SJCRH30 (cell line): ENCODE measurements around the gene CLEC4F. TPM values are rescaled to one million over a fixed set of nuclear protein-coding genes. Genes with fewer than 3 reads are reported as not detected.

Source experiments
- DNase-seq, 2 experiments: peaks; one replicate each; pipeline ENCODE4 v3.0.0-alpha.2; 2015 to 2020
- H3K27ac ChIP-seq: fragments of 250-450 bp; sonication (Bioruptor Pico); 2 replicates; pipeline ENCODE4 v1.5.1; 2020; ENCODE audit warnings: mild to moderate bottlenecking, moderate library complexity
- H3K27me3 ChIP-seq: fragments of 250-450 bp; sonication (Bioruptor Pico); 2 replicates; pipeline ENCODE4 v1.5.1; 2020; ENCODE audit warnings: mild to moderate bottlenecking, moderate library complexity
- H3K36me3 ChIP-seq: fragments of 250-450 bp; sonication (Bioruptor Pico); 2 replicates; pipeline ENCODE4 v1.5.1; 2020; ENCODE audit warnings: mild to moderate bottlenecking, moderate library complexity
- H3K4me1 ChIP-seq: fragments of 250-450 bp; sonication (Bioruptor Pico); 2 replicates; pipeline ENCODE4 v1.5.1; 2020; ENCODE audit warnings: mild to moderate bottlenecking, moderate library complexity
- H3K4me3 ChIP-seq: fragments of 250-450 bp; sonication (Bioruptor Pico); 2 replicates; pipeline ENCODE4 v1.5.1; 2020; ENCODE audit warnings: mild to moderate bottlenecking, moderate library complexity
- H3K9me3 ChIP-seq: fragments of 250-450 bp; sonication (Bioruptor Pico); replicated peaks from 2 replicates; pipeline ENCODE4 v1.5.1; 2020; ENCODE audit warnings: mild to moderate bottlenecking, moderate library complexity
- total RNA-seq: library from RNA; depleted of rRNA; stranded (reverse); fragments of >200 nt; shearing (Covaris generic); gene quantifications from 2 replicates; pipeline ENCODE4 v1.2.3, GENCODE V29; 2014

Gene CLEC4F
- total RNA-seq, 1 experiment from 2014 or later, result not detected

GRCh38 chr2:70784320-70784719 is 36.1 kb downstream of the CLEC4F start:
- H3K27me3 ChIP-seq, result no peaks in the 10 kb centered on the region; the same call in 1 of the 2 replicates

GRCh38 chr2:70779911-70780545 is 40.4 kb downstream of the CLEC4F start:
- Histone ChIP-seq H3K4me1 (peaks cover 5% of the 10 kb centered on the region), H3K27ac (no peak overlapping the region), H3K4me3 (no peak overlapping the region), H3K9me3 (no peaks in the 10 kb centered on the region), H3K27me3 (no peaks in the 10 kb centered on the region), H3K36me3 (no peaks in the 10 kb centered on the region)
- DNase-seq, result no peak

More at GRCh38 chr2:70784320-70784719, 36.1 kb downstream of the CLEC4F start:
- Histone ChIP-seq H3K4me3 (no peak overlapping the region), H3K4me1 (peaks cover 9% of the 10 kb centered on the region), H3K9me3 (no peaks in the 10 kb centered on the region), H3K36me3 (no peaks in the 10 kb centered on the region), H3K27ac (no peak overlapping the region)
- no peak for DNase-seq

- H3K4me1 ChIP-seq, result peaks cover 4% of the 10 kb centered on the region
- H3K36me3 ChIP-seq, result no peaks in the 10 kb centered on the region
- H3K27ac ChIP-seq, result no peak overlapping the region
- H3K27me3 ChIP-seq, result no peaks in the 10 kb centered on the region
- no peak for DNase-seq
- H3K4me3 ChIP-seq, result no peak overlapping the region
- no peaks in the 10 kb centered on the region for H3K9me3 ChIP-seq
Observed at GRCh38 chr2:70779491-70779890, 40.9 kb downstream of the CLEC4F start.

- DNase-seq, result no peak
- Histone ChIP-seq H3K4me3 (no peak overlapping the region), H3K27ac (no peak overlapping the region), H3K4me1 (peaks cover 2% of the 10 kb centered on the region; the same call in 1 of the 2 replicates), H3K27me3 (no peaks in the 10 kb centered on the region), H3K9me3 (no peaks in the 10 kb centered on the region), H3K36me3 (no peaks in the 10 kb centered on the region)
Observed at GRCh38 chr2:70778676-70779075, 41.7 kb downstream of the CLEC4F start.

- Histone ChIP-seq H3K27ac (no peak overlapping the region), H3K4me1 (peaks cover 2% of the 10 kb centered on the region; the same call in 1 of the 2 replicates), H3K27me3 (0 out of 2 replicates have a peak, but pooled peaks cover 3% of the 10 kb centered on the region), H3K9me3 (no peaks in the 10 kb centered on the region), H3K4me3 (no peak overlapping the region), H3K36me3 (no peaks in the 10 kb centered on the region)
- no peak for DNase-seq
Observed at GRCh38 chr2:70777450-70777849, 42.9 kb downstream of the CLEC4F start.

GRCh38 chr2:70776266-70776665 is 44.1 kb downstream of the CLEC4F start:
- Histone ChIP-seq H3K36me3 (no peaks in the 10 kb centered on the region), H3K27ac (no peak overlapping the region), H3K9me3 (no peaks in the 10 kb centered on the region), H3K27me3 (peaks cover 8% of the 10 kb centered on the region), H3K4me3 (no peak overlapping the region), H3K4me1 (no peaks in the 10 kb centered on the region)
- DNase-seq, result no peak

- H3K9me3 ChIP-seq, result no peaks in the 10 kb centered on the region
- no peak for DNase-seq
- no peak overlapping the region for H3K4me3 ChIP-seq
- H3K27me3 ChIP-seq, result peaks cover 14% of the 10 kb centered on the region
- H3K27ac ChIP-seq, result no peak overlapping the region
- no peaks in the 10 kb centered on the region for H3K4me1 ChIP-seq
- no peaks in the 10 kb centered on the region for H3K36me3 ChIP-seq
Observed at GRCh38 chr2:70775141-70775540, 45.3 kb downstream of the CLEC4F start.

- Histone ChIP-seq H3K27ac (no peak overlapping the region), H3K9me3 (no peaks in the 10 kb centered on the region), H3K36me3 (no peaks in the 10 kb centered on the region; the same call in 1 of the 2 replicates), H3K27me3 (peaks cover 20% of the 10 kb centered on the region), H3K4me1 (no peaks in the 10 kb centered on the region), H3K4me3 (no peak overlapping the region)
- no peak for DNase-seq
Observed at GRCh38 chr2:70772486-70773155, 47.8 kb downstream of the CLEC4F start.

GRCh38 chr2:70771446-70771845 is 49.0 kb downstream of the CLEC4F start:
- H3K27me3 ChIP-seq, result peaks cover 28% of the 10 kb centered on the region
- no peak overlapping the region for H3K27ac ChIP-seq
- H3K9me3 ChIP-seq, result no peaks in the 10 kb centered on the region
- no peak overlapping the region for H3K4me3 ChIP-seq
- H3K4me1 ChIP-seq, result no peaks in the 10 kb centered on the region
- H3K36me3 ChIP-seq, result no peaks in the 10 kb centered on the region; the same call in 1 of the 2 replicates
- DNase-seq, result no peak

- DNase-seq, result no peak
- Histone ChIP-seq H3K4me1 (no peaks in the 10 kb centered on the region), H3K27me3 (peaks cover 35% of the 10 kb centered on the region)
Observed at GRCh38 chr2:70769450-70769849, 50.9 kb downstream of the CLEC4F start.

GRCh38 chr2:70768590-70769085 is 51.8 kb downstream of the CLEC4F start:
- H3K9me3 ChIP-seq, result no peaks in the 10 kb centered on the region
- H3K4me1 ChIP-seq, result no peaks in the 10 kb centered on the region
- no peak overlapping the region for H3K4me3 ChIP-seq
- H3K27ac ChIP-seq, result no peak overlapping the region
- DNase-seq, result no peak
- H3K27me3 ChIP-seq, result peaks cover 35% of the 10 kb centered on the region
- H3K36me3 ChIP-seq, result no peaks in the 10 kb centered on the region; the same call in 1 of the 2 replicates

More at GRCh38 chr2:70769450-70769849, 50.9 kb downstream of the CLEC4F start:
- Histone ChIP-seq H3K9me3 (no peaks in the 10 kb centered on the region), H3K4me3 (no peak overlapping the region), H3K27ac (no peak overlapping the region), H3K36me3 (no peaks in the 10 kb centered on the region; the same call in 1 of the 2 replicates)

- H3K27ac ChIP-seq, result no peak within 1 kb of the TSS
- no peaks in the 10 kb centered on the region for H3K4me1 ChIP-seq
- no peak within 1 kb of the TSS for H3K4me3 ChIP-seq
- no peaks in the 10 kb centered on the region; the same call in 1 of the 2 replicates for H3K36me3 ChIP-seq
- H3K27me3 ChIP-seq, result peaks cover 35% of the 10 kb centered on the region
- H3K9me3 ChIP-seq, result no peaks in the 10 kb centered on the region
- no peak for DNase-seq
Observed at GRCh38 chr2:70767699-70768589, 52.5 kb downstream of the CLEC4F start, which contains the start of gene ADD2. Gene ADD2, minus strand, starts transcription at chr2:70768200. Its CDS starts 61,792 bp downstream, at chr2:70706408.

GRCh38 chr2:70767079-70767698 is 53.2 kb downstream of the CLEC4F start:
- Histone ChIP-seq H3K36me3 (no peaks in the 10 kb centered on the region; the same call in 1 of the 2 replicates), H3K4me3 (no peak overlapping the region)

More at GRCh38 chr2:70767079-70767698, 53.2 kb downstream of the CLEC4F start:
- DNase-seq, result no peak
- Histone ChIP-seq H3K9me3 (no peaks in the 10 kb centered on the region), H3K27me3 (peaks cover 32% of the 10 kb centered on the region), H3K27ac (no peak overlapping the region), H3K4me1 (no peaks in the 10 kb centered on the region)
